Measurements from ENCODE around the gene EP400.
A peak's percentile ranks its signal among the peaks of the same experiment; 100 is the strongest.
"Not testable (repeated sequence)": the region's sequence is repeated elsewhere in the genome, so short reads cannot be mapped to it uniquely, and the experiment has no call there.

EP400 gene

DNA sequence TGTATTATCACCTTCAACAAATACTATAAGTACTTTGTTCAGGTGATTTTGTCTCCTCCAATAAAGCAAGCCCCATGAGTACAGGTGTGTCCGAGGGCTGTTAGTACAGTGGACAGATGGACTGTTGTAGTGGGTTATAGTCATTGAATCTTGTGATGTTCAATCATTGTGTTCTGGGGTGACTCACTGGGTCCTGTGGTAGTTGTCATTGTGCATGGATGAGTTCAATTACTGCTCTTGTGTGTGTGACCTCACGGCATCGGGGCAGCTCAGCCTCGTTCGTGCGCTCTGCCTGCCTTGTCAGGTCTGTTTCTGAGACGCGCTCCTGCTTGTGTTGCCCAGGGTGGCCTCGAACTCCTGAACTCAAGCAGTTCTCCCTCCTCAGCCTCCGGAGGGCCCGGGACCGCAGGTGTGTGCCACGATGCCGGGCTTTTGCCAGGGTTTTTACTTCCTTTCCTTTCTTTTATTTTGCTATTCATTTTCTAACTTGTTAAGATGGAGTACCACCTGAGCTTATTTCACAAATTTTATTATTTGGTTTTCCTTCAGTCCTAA is 122.2 kb downstream of the EP400 start:
- DNase-seq (ENCODE audit: low read depth, low spot score) = no peak
- no peak overlapping the region for H3K4me3 ChIP-seq (ENCODE audit: low read length)

GRCh38 chr12:132074216-132074615 is 124.5 kb downstream of the EP400 start:
- H3K4me3 ChIP-seq (ENCODE audit: low read length) = no peak overlapping the region
- no peak for DNase-seq (ENCODE audit: low read depth, low spot score)

- no peak for DNase-seq (ENCODE audit: low read depth, low spot score)
- H3K4me3 ChIP-seq (ENCODE audit: low read length) = no peak overlapping the region
Observed at GRCh38 chr12:132075026-132075713, 125.4 kb downstream of the EP400 start.

GRCh38 chr12:132075714-132076553 is 126.2 kb downstream of the EP400 start:
- DNase-seq (ENCODE audit: low read depth, low spot score) = no peak
- no peak overlapping the region for H3K4me3 ChIP-seq (ENCODE audit: low read length)

GRCh38 chr12:132076711-132077110 is 127.0 kb downstream of the EP400 start:
- no peak overlapping the region for H3K4me3 ChIP-seq (ENCODE audit: low read length)
- DNase-seq (ENCODE audit: low read depth, low spot score) = no peak

GRCh38 chr12:132077322-132078100 is 127.8 kb downstream of the EP400 start:
- no peak for DNase-seq (ENCODE audit: low read depth, low spot score)
- no peak overlapping the region for H3K4me3 ChIP-seq (ENCODE audit: low read length)

DNA sequence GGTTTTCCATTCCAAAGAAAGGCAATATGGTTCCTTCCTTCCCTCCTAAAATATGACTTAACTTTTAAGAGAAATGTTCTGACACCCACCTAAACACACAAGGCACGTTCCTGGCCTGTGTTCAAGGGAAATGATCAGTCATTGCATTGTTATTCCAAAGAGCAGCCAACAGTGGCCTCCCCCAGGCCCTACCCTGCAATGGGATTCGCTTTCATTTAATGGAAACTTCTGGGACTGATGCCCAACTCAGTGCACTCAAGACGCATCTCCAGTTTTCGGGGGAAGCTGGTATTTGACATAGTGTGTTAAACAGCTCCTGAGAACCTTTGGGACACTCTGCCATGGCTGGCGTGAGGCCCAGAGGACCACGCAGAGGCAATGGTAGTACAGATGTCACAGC is 128.4 kb downstream of the EP400 start:
- no peak overlapping the region for H3K4me3 ChIP-seq (ENCODE audit: low read length)
- DNase-seq (ENCODE audit: low read depth, low spot score) = no peak

- no peak for DNase-seq (ENCODE audit: low read depth, low spot score)
Observed at GRCh38 chr12:132079200-132079599, 129.5 kb downstream of the EP400 start.

DNA sequence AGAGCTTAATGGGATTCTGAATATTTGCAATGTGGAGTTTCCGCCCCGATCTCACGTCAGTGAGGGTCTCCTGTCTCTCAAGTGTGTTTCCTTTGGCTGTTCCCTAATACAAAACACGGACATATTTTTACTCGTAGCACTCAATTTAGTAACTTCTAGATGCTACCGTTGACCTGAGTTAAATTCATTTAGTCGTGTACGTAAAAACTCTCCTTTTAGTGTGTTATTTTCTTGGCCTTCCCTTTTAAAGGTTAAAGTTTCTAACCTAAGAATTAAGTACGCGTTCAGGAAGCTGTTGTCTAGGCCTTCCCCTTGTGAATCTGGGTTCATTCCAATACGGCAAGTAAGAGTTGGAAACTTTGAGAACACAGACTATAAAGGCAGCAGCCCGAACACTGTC is 130.0 kb downstream of the EP400 start:
- DNase-seq (ENCODE audit: low read depth, low spot score) = no peak
- H3K4me3 ChIP-seq (ENCODE audit: low read length) = no peak overlapping the region

More at GRCh38 chr12:132079200-132079599, 129.5 kb downstream of the EP400 start:
- no peak overlapping the region for H3K4me3 ChIP-seq (ENCODE audit: low read length)

GRCh38 chr12:132080515-132080914 is 130.8 kb downstream of the EP400 start:
- not testable (repeated sequence) for DNase-seq (ENCODE audit: low read depth, low spot score); H3K4me3 ChIP-seq (ENCODE audit: low read length)

DNA sequence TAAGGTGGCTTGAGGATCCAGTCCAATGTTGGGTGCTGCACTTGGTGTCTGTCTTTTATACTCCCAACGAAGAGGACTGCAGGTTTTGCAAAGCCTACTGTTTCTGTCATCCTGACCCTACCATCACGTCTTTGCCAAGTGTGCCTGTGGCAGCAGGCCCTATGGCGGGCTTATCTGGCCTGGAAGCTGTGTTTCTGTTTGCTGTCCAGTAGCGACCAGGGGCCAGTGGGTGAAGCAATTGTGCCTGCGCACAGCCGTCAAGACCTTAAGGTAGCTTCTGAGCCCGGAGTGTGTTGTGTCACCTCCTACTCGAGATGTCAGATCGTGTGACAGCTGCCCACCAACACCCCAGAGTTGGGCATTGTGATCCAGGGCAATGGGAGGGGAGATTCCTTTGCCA is 131.7 kb downstream of the EP400 start:
- H3K4me3 ChIP-seq (ENCODE audit: low read length) = no peak overlapping the region
- DNase-seq (ENCODE audit: low read depth, low spot score) = no peak

GRCh38 chr12:132083614-132083940 is 133.8 kb downstream of the EP400 start:
- DNase-seq (ENCODE audit: low read depth, low spot score) = no peak
- H3K4me3 ChIP-seq (ENCODE audit: low read length) = peak overlapping the region; percentile 68

DNA sequence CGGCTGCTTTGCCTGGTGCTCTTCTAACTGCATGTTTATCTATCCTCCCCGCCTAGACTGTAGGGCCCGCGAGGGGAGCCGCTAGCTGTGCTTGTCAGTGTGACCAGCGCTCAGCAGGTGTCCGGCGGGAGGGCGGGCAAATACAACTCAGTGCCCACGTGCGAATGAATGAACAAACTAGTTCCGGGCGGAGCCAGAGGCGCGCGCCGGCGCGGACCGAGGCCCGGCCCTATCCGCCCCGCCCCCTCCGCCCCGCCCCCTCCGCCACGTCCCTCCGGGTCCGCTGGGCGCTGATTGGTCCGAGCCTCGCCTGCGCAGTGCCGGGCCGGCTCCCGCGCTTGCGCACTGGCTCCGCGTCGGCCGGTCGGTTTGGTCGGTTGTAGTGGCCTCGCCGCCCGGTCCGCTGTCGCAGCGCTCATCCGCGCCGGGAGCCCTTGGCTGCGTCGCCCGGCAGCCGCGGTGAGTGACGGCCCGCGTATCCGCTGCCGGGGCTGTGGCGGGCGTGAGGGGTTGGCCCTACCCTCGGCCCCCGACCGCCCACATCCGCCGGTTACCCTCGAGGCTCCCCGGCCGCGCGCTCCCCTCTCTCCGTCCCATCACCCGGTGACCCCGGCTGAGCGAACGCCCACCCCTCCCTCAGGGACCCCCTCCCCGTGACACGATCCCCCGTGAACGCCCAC is 134.3 kb downstream of the EP400 start:
- DNase-seq (ENCODE audit: low read depth, low spot score) = peak; percentile 71
- H3K4me3 ChIP-seq (ENCODE audit: low read length) = peak overlapping the region; percentile 76

GRCh38 chr12:132084621-132085290 is 135.0 kb downstream of the EP400 start:
- DNase-seq (ENCODE audit: low read depth, low spot score) = no peak
- peak overlapping the region; percentile 76 for H3K4me3 ChIP-seq (ENCODE audit: low read length)

DNA sequence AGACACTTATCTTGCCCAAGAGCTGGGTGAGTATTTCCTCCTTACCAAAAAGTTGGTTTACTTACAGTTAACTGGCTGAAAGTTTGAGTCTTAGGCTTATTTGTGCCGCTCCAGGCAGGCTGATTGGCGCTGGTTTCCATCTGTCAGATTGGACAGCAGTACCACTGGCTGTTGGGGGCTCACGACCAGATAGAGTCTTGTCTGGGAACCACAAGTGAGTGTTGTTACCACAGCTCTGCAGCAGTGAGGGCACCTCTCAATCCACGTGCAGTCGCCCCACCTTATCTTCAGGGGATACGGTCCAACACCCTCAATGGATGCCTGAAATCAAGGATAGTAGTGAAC is 135.5 kb downstream of the EP400 start:
- DNase-seq (ENCODE audit: low read depth, low spot score) = no peak
- peak overlapping the region; percentile 76 for H3K4me3 ChIP-seq (ENCODE audit: low read length)

DNA sequence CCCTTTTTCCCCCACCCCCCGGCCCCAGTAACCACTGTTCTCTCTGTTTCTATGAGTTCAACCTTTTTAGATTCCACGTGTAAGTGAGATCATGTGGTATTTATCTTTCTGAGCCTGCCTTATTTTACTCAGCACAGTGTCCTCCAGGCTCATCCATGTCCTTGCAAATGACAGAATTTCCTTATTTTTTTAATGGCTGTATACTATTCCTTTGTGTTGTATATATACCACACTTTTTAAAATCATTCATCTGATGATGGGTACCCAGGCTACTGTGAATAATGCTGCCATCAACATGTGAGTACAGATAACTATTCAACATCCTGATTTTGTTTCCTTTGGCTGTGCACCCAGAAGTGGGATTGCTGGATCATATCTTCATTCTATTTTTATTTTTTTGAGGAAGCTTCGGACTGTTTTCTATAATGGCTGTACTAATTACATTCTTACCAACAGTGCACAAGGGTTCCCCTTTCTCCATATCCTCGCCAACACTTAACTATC is 139.7 kb downstream of the EP400 start:
- no peak overlapping the region for H3K4me3 ChIP-seq (ENCODE audit: low read length)
- DNase-seq (ENCODE audit: low read depth, low spot score) = no peak

DNA sequence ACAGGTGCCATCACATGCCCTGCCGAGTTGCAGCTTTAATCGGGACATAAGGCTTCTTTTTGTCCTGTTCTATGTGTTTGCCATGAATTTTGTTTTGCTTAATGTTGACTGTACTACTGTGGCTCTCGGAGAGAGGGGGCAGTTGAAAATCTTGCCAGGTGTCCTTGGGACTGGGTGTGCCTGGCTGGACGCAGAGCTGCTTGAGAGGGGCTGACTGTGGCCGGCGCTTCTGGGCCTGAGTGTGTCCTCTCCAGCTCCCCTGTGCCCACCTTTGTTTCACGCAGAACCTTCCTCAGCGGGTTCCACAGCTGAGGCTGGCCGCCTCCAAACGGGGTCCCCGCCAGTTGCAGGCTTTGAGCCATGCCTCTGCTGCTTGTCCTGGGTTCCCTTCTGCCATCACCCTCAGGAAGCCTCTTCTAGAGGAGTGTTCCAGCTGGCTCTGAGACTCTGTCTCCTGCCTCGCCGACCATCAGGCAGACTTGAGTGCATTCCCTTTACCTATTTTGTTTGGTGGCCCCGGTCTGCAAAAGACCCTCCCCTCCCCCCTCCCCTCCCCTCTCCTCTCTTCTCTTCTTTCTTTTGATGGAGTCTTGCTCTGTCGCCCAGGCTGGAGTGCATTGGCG is 144.6 kb downstream of the EP400 start:
- DNase-seq (ENCODE audit: low read depth, low spot score) = no peak
- no peak overlapping the region for H3K4me3 ChIP-seq (ENCODE audit: low read length)

Data from Jurkat, Clone E6-1 (cell line).